Smooth muscle cell of trachea (primary cell): ENCODE results near the gene PAGE2B. TPM values are rescaled to one million over a fixed set of nuclear protein-coding genes. Genes with fewer than 3 reads are reported as not detected.

Source experiments
- total RNA-seq: library from RNA; depleted of rRNA; stranded (reverse); fragments of >200 nt; gene quantifications from 2 replicates; pipeline ENCODE4 v1.2.1, GENCODE V29; 2014

The PAGE2B gene
- not detected in 2 replicates for total RNA-seq

DNA sequence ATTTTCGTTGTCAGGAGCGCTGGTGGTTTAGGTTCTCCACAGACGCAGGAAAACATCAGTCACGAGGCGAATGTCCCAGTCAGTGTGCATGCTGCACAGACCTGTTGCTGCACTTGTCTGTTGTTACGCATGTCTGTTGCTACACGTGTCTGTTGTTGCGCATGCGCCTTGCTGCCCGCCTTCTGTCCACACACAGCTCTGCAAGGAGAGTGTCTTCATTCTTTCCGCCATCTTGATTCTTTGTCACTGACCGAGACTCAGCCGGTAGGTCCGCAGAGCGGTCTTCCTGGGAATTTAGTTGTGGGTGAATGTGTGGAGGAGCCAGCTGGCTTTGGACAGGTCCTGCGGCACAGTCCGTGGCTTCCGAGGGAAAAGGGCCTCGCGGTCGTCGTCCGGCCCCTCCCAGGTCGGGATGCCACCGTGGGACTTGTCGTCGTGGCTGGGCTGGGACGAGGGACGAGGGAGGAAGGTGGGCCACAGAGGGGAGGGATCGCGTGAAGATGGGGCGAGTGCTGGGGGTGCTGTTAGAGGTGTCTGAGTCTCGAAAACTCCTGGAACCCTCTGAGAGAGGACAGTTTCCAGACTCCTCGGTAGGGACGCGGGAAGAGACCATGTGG is at the start of gene PAGE2B:
Gene PAGE2B, plus strand, starts transcription at position 180 of the 617 bp plus-strand sequence. CDS start 1,012 bp downstream, outside the sequence.

GRCh38 chrX:55030271-55031205 is 44.3 kb upstream of the PAGE2B start, which contains the start of gene ALAS2:
Gene ALAS2 (minus strand): TSS chrX:55030977. CDS start chrX:55026000, 4,977 bp downstream.

GRCh38 chrX:55088795-55089489 is 14.1 kb downstream of the PAGE2B start, which contains the start of gene PAGE2:
Gene PAGE2 (plus strand): TSS chrX:55089018. CDS start chrX:55090021, 1,003 bp downstream.

Other genes starting within 250 kb of the PAGE2B start
- 22.1 and 27.8 TPM in 2 replicates for gene TRO, start 154.2 kb upstream of the PAGE2B start, total RNA-seq
- gene PFKFB1, start 80.8 kb upstream of the PAGE2B start, total RNA-seq: not detected in 2 replicates
- gene APEX2, start 74.7 kb upstream of the PAGE2B start, total RNA-seq: 7.9 and 8.4 TPM in 2 replicates
- not detected in 2 replicates for gene ALAS2, start 44.1 kb upstream of the PAGE2B start, total RNA-seq
- not detected in 2 replicates for gene PAGE2, start 14.0 kb downstream of the PAGE2B start, total RNA-seq
- gene PAGE5, start 145.3 kb downstream of the PAGE2B start, total RNA-seq: not detected in 2 replicates
- not detected in 2 replicates for gene PAGE3, start 189.9 kb downstream of the PAGE2B start, total RNA-seq